Activated T-cell treated with anti-CD3 and anti-CD28 coated beads, Interleukin-2, amount 50 U/mL, for 24 hours (primary cell): ENCODE results near the gene SPINK1.

Source experiments
- DNase-seq: peaks from one replicate; pipeline ENCODE4 v3.0.0-alpha.2; 2020
- H3K27ac Mint-ChIP-seq: 2 replicates; pipeline ENCODE4 v1.8.0; 2020; ENCODE audit warnings: mild to moderate bottlenecking, mixed read lengths
- H3K27me3 Mint-ChIP-seq: 2 replicates; pipeline ENCODE4 v1.8.0; 2020; ENCODE audit warnings: mixed read lengths
- H3K36me3 Mint-ChIP-seq: 2 replicates; pipeline ENCODE4 v1.8.0; 2020; ENCODE audit warnings: low read depth, mixed read lengths
- H3K4me1 Mint-ChIP-seq: 2 replicates; pipeline ENCODE4 v1.8.0; 2020; ENCODE audit warnings: low read depth, mixed read lengths
- H3K4me3 Mint-ChIP-seq: 2 replicates; pipeline ENCODE4 v1.8.0; 2020; ENCODE audit warnings: mild to moderate bottlenecking, moderate library complexity, mixed read lengths
- H3K9me3 Mint-ChIP-seq: 2 replicates; pipeline ENCODE4 v1.8.0; 2020; ENCODE audit warnings: mixed read lengths

The SPINK1 gene

GRCh38 chr5:147859962-147860640 is 28.6 kb upstream of the SPINK1 start:
- peaks cover 3% of the 10 kb centered on the region for H3K4me1 Mint-ChIP-seq
- H3K9me3 Mint-ChIP-seq: no peaks in the 10 kb centered on the region
- peaks cover 8% of the 10 kb centered on the region for H3K27me3 Mint-ChIP-seq
- DNase-seq: no peak
- H3K36me3 Mint-ChIP-seq: no peaks in the 10 kb centered on the region
- H3K4me3 Mint-ChIP-seq: no peak overlapping the region
- H3K27ac Mint-ChIP-seq: no peak overlapping the region

GRCh38 chr5:147858565-147858964 is 27.1 kb upstream of the SPINK1 start:
- Mint-ChIP-seq H3K27me3 (peaks cover 4% of the 10 kb centered on the region), H3K27ac (no peak overlapping the region), H3K4me1 (peaks cover 3% of the 10 kb centered on the region), H3K4me3 (no peak overlapping the region), H3K9me3 (no peaks in the 10 kb centered on the region), H3K36me3 (no peaks in the 10 kb centered on the region)
- DNase-seq: no peak

- H3K27me3 Mint-ChIP-seq: peaks cover 4% of the 10 kb centered on the region
- peaks cover 3% of the 10 kb centered on the region for H3K4me1 Mint-ChIP-seq
- H3K36me3 Mint-ChIP-seq: no peaks in the 10 kb centered on the region
- H3K9me3 Mint-ChIP-seq: no peaks in the 10 kb centered on the region
- DNase-seq: peak; percentile 30
- H3K4me3 Mint-ChIP-seq: no peak overlapping the region
- no peak overlapping the region for H3K27ac Mint-ChIP-seq
These were observed 26.0 kb upstream of the SPINK1 start for GRCh38 chr5:147857302-147858129.

- H3K36me3 Mint-ChIP-seq: no peaks in the 10 kb centered on the region
- peaks cover 3% of the 10 kb centered on the region for H3K4me1 Mint-ChIP-seq
- no peak for DNase-seq
- peaks cover 4% of the 10 kb centered on the region for H3K27me3 Mint-ChIP-seq
- no peaks in the 10 kb centered on the region for H3K9me3 Mint-ChIP-seq
- H3K27ac Mint-ChIP-seq: no peak overlapping the region
- no peak overlapping the region for H3K4me3 Mint-ChIP-seq
These were observed 25.3 kb upstream of the SPINK1 start for GRCh38 chr5:147856801-147857200.

GRCh38 chr5:147855774-147856069 is 24.3 kb upstream of the SPINK1 start:
- Mint-ChIP-seq H3K36me3 (no peaks in the 10 kb centered on the region), H3K4me1 (peaks cover 3% of the 10 kb centered on the region), H3K4me3 (no peak overlapping the region), H3K9me3 (no peaks in the 10 kb centered on the region), H3K27ac (no peak overlapping the region), H3K27me3 (peaks cover 4% of the 10 kb centered on the region)
- no peak for DNase-seq

GRCh38 chr5:147854894-147855773 is 23.7 kb upstream of the SPINK1 start:
- no peak for DNase-seq
- Mint-ChIP-seq H3K27me3 (peaks cover 4% of the 10 kb centered on the region), H3K36me3 (no peaks in the 10 kb centered on the region), H3K4me3 (no peak overlapping the region), H3K4me1 (peaks cover 3% of the 10 kb centered on the region), H3K9me3 (no peaks in the 10 kb centered on the region), H3K27ac (no peak overlapping the region)

- Mint-ChIP-seq H3K4me3 (no peak overlapping the region), H3K36me3 (no peaks in the 10 kb centered on the region), H3K4me1 (peaks cover 3% of the 10 kb centered on the region), H3K9me3 (no peaks in the 10 kb centered on the region), H3K27ac (no peak overlapping the region), H3K27me3 (peaks cover 4% of the 10 kb centered on the region)
- no peak for DNase-seq
These were observed 22.9 kb upstream of the SPINK1 start for GRCh38 chr5:147854331-147854730.

- H3K27me3 Mint-ChIP-seq: peaks cover 1% of the 10 kb centered on the region
- DNase-seq: no peak
- H3K27ac Mint-ChIP-seq: no peak overlapping the region
- no peak overlapping the region for H3K4me3 Mint-ChIP-seq
- no peaks in the 10 kb centered on the region for H3K9me3 Mint-ChIP-seq
- no peaks in the 10 kb centered on the region for H3K36me3 Mint-ChIP-seq
- H3K4me1 Mint-ChIP-seq: peaks cover 3% of the 10 kb centered on the region
These were observed 22.0 kb upstream of the SPINK1 start for GRCh38 chr5:147853372-147853987.

GRCh38 chr5:147852365-147852764 is 20.9 kb upstream of the SPINK1 start:
- no peak for DNase-seq
- no peaks in the 10 kb centered on the region for H3K36me3 Mint-ChIP-seq
- no peak overlapping the region for H3K27ac Mint-ChIP-seq
- H3K9me3 Mint-ChIP-seq: no peaks in the 10 kb centered on the region
- H3K4me1 Mint-ChIP-seq: no peaks in the 10 kb centered on the region
- H3K27me3 Mint-ChIP-seq: peaks cover 3% of the 10 kb centered on the region
- H3K4me3 Mint-ChIP-seq: no peak overlapping the region

- no peaks in the 10 kb centered on the region for H3K36me3 Mint-ChIP-seq
- H3K9me3 Mint-ChIP-seq: no peaks in the 10 kb centered on the region
- DNase-seq: no peak
- H3K4me1 Mint-ChIP-seq: no peaks in the 10 kb centered on the region
- no peak overlapping the region for H3K27ac Mint-ChIP-seq
- H3K4me3 Mint-ChIP-seq: no peak overlapping the region
- peaks cover 3% of the 10 kb centered on the region for H3K27me3 Mint-ChIP-seq
These were observed 20.1 kb upstream of the SPINK1 start for GRCh38 chr5:147851578-147851977.

- no peak for DNase-seq
- no peak overlapping the region for H3K27ac Mint-ChIP-seq
- peaks cover 3% of the 10 kb centered on the region for H3K27me3 Mint-ChIP-seq
- H3K36me3 Mint-ChIP-seq: no peaks in the 10 kb centered on the region
- no peaks in the 10 kb centered on the region for H3K4me1 Mint-ChIP-seq
- H3K9me3 Mint-ChIP-seq: no peaks in the 10 kb centered on the region
- no peak overlapping the region for H3K4me3 Mint-ChIP-seq
These were observed 17.8 kb upstream of the SPINK1 start for GRCh38 chr5:147849226-147849625.

- Mint-ChIP-seq H3K9me3 (no peaks in the 10 kb centered on the region), H3K36me3 (no peaks in the 10 kb centered on the region), H3K4me1 (no peaks in the 10 kb centered on the region), H3K27me3 (peaks cover 10% of the 10 kb centered on the region), H3K27ac (no peak overlapping the region), H3K4me3 (no peak overlapping the region)
- no peak for DNase-seq
These were observed 14.1 kb upstream of the SPINK1 start for GRCh38 chr5:147845618-147846017.

- peaks cover 10% of the 10 kb centered on the region for H3K27me3 Mint-ChIP-seq
- no peaks in the 10 kb centered on the region for H3K9me3 Mint-ChIP-seq
- DNase-seq: no peak
- H3K4me3 Mint-ChIP-seq: no peak overlapping the region
- H3K4me1 Mint-ChIP-seq: no peaks in the 10 kb centered on the region
- H3K36me3 Mint-ChIP-seq: no peaks in the 10 kb centered on the region
- H3K27ac Mint-ChIP-seq: no peak overlapping the region
These were observed 13.4 kb upstream of the SPINK1 start for GRCh38 chr5:147844846-147845245.

- Mint-ChIP-seq H3K9me3 (no peaks in the 10 kb centered on the region), H3K27me3 (peaks cover 14% of the 10 kb centered on the region), H3K4me3 (no peak overlapping the region)
These were observed 11.4 kb upstream of the SPINK1 start for GRCh38 chr5:147842869-147843268.

More at GRCh38 chr5:147842869-147843268, 11.4 kb upstream of the SPINK1 start:
- no peak for DNase-seq
- Mint-ChIP-seq H3K27ac (no peak overlapping the region), H3K4me1 (no peaks in the 10 kb centered on the region), H3K36me3 (no peaks in the 10 kb centered on the region)
